ENCODE data around the gene SNCG.

The SNCG gene

GRCh38 chr10:86956848-86957448, 1.5 kb upstream of the SNCG start:
- TF ChIP-seq CTCF (IDR thresholded peaks at IDR 0.05; ENCODE audit: extremely low read depth, insufficient read depth, missing control alignments), result no peak
- in situ Hi-C loops (cut with MboI; ENCODE audit: low pct_unique_long_range_greater_than_20kb, low sequenced_read_pairs, unreplicated experiment), result no loop called here
- DNase-seq (ENCODE audit: low spot score), result no peak

- in situ Hi-C loops (cut with MboI; ENCODE audit: low pct_unique_long_range_greater_than_20kb, low sequenced_read_pairs, unreplicated experiment), result no loop called here
- TF ChIP-seq CTCF (IDR thresholded peaks at IDR 0.05; ENCODE audit: extremely low read depth, insufficient read depth, missing control alignments), result no peak
- no peak for DNase-seq (ENCODE audit: low spot score)
These were observed 806 bp upstream of the SNCG start, which contains the start of gene MMRN2 for GRCh38 chr10:86957471-86958115. TSS of gene MMRN2 (minus strand) at chr10:86957615. CDS start at chr10:86957541, 74 bp downstream.

DNA sequence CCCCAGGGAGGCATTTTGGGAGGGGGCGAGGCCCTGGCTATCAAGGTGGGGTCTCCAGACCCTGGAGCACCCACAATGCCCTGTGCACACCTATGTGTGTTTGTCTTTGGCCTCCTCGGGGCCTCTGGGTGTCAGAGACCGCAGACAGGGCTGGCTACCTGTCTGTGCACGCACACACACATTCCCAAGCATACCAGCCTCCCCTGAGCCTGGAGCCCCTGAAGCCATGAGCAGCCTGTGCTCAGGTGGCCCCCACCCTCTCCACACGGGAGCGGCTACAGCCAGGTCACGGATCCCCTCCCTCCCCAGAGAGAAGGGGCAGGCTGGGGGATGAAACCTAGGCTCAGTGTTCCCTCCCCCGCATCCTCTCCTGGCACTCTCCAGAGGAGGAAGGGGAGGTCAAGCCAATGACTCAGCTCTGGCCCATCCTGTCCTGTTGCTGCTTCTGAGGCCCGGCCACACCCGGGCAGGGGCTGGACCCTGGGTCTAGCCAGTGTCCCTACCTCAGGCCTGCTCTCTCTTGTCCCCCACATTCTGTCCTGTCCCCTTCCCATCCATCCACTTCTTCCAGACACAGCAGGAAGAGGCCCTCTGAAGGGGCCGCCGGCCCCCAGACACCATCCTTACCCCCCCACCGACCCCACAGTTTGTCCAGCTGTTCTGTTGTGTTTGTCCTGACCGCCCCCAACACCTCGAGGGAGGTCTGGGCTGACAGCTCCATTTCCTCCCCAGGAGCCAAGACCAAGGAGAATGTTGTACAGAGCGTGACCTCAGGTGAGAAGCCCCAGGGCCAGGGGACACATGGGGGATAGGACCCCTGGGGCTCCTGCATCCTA, 720 bp downstream of the SNCG start:
- no peak for TF ChIP-seq CTCF (IDR thresholded peaks at IDR 0.05; ENCODE audit: extremely low read depth, insufficient read depth, missing control alignments)
- in situ Hi-C loops (cut with MboI; ENCODE audit: low pct_unique_long_range_greater_than_20kb, low sequenced_read_pairs, unreplicated experiment), result no loop called here
- no peak for DNase-seq (ENCODE audit: low spot score)

- TF ChIP-seq CTCF (IDR thresholded peaks at IDR 0.05; ENCODE audit: extremely low read depth, insufficient read depth, missing control alignments), result no peak
- in situ Hi-C loops (cut with MboI; ENCODE audit: low pct_unique_long_range_greater_than_20kb, low sequenced_read_pairs, unreplicated experiment), result no loop called here
- DNase-seq (ENCODE audit: low spot score), result no peak
These were observed 1.3 kb downstream of the SNCG start for GRCh38 chr10:86959737-86960002.

DNA sequence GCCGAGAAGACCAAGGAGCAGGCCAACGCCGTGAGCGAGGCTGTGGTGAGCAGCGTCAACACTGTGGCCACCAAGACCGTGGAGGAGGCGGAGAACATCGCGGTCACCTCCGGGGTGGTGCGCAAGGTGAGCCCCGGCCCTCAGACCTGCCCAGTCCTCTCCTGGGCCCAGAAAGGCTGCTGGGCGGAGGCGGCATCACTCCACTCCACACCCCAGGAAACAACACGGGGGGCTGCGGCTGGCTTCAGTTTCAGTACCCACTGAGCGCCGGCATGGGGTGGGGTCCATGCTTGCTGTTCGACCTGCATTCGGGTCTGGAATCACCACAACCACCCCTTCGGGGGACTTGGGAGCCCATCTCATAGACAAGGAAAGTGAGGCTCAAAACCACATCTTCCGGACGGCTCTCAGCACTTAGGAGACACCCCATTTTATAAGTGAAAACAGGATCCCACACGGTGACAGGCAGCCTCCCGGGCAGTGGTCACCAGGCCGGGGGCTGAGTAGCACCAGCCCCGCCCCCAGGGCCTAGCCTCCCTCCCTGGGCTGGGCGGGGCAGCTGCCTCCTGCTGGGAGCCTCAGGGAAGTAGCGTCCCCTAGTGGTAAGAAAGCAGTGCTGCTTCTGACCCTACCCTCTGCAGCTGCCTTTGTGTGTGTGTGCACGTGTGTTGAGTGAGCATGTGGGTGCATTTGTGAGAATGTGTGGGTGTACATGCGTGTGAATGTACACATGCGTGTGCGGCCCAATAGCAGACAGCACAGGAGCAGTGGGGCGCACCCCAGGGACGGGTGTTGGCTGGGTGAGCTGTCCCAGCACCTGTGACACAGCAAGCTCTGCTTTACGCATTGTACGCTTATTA, 1.8 kb downstream of the SNCG start:
- TF ChIP-seq CTCF (IDR thresholded peaks at IDR 0.05; ENCODE audit: extremely low read depth, insufficient read depth, missing control alignments), result peak; percentile 98
- peak; percentile 84 for DNase-seq (ENCODE audit: low spot score)
- in situ Hi-C loops (cut with MboI; ENCODE audit: low pct_unique_long_range_greater_than_20kb, low sequenced_read_pairs, unreplicated experiment), result no loop called here

- DNase-seq (ENCODE audit: low spot score), result no peak
- in situ Hi-C loops (cut with MboI; ENCODE audit: low pct_unique_long_range_greater_than_20kb, low sequenced_read_pairs, unreplicated experiment), result no loop called here
- TF ChIP-seq CTCF (IDR thresholded peaks at IDR 0.05; ENCODE audit: extremely low read depth, insufficient read depth, missing control alignments), result no peak
These were observed 2.5 kb downstream of the SNCG start for GRCh38 chr10:86960863-86961434.
